Kidney (tissue), 14 donors: ENCODE results near the gene TMED4. TPM values are rescaled to one million over a fixed set of nuclear protein-coding genes. Genes with fewer than 3 reads are reported as not detected.
"Not testable (repeated sequence)": the region's sequence is repeated elsewhere in the genome, so short reads cannot be mapped to it uniquely, and the experiment has no call there.

Experiments used
- DNase-seq, 5 donors: peaks; one replicate each; pipeline ENCODE4 v3.0.0-alpha.2; 2013 to 2020
- FAIRE-seq: peaks from 2 replicates; lab custom pipeline; 2012; peaks lifted over from hg19 to GRCh38; lab: Jason Lieb, UNC
- H3K27ac ChIP-seq, 2 donors: one replicate each; pipeline ENCODE4 v1.7.0; 2013; ENCODE audit warnings: low read depth in 2 of 2, low read length in 2 of 2, inconsistent platforms in 1 of 2
- H3K27me3 ChIP-seq: one replicate; pipeline ENCODE4 v1.7.1; 2013; ENCODE audit warnings: low read length, inconsistent platforms; ENCODE audit not compliant: control insufficient read depth, insufficient read depth
- H3K36me3 ChIP-seq, 3 donors: one replicate each; pipeline versions ENCODE4 v1.7.0 to v1.7.1; 2013; ENCODE audit warnings: low read length in 3 of 3, control low read depth in 1 of 3, inconsistent platforms in 1 of 3; ENCODE audit not compliant: insufficient read depth in 3 of 3, control insufficient read depth in 2 of 3
- H3K4me1 ChIP-seq, 3 donors: one replicate each; pipeline versions ENCODE4 v1.7.0 to v1.7.1; 2013; ENCODE audit warnings: low read length in 3 of 3, inconsistent platforms in 1 of 3, low read depth in 1 of 3; ENCODE audit not compliant: control insufficient read depth in 2 of 3, insufficient read depth in 2 of 3
- H3K4me3 ChIP-seq, 3 donors: one replicate each; pipeline versions ENCODE4 v1.7.0 to v1.8.1; 2013; ENCODE audit warnings: low read length in 3 of 3, control low read depth in 1 of 3, inconsistent platforms in 1 of 3
- H3K9ac ChIP-seq, 3 donors: one replicate each; pipeline versions ENCODE4 v1.7.0 to v1.7.1; 2013; ENCODE audit warnings: low read length in 3 of 3, control low read depth in 1 of 3, inconsistent platforms in 1 of 3
- H3K9me3 ChIP-seq, 3 donors: one replicate each; pipeline versions ENCODE4 v1.7.0 to v1.7.1; 2013; ENCODE audit warnings: low read length in 3 of 3, control low read depth in 1 of 3, inconsistent platforms in 1 of 3; ENCODE audit not compliant: control insufficient read depth in 2 of 3, insufficient read depth in 1 of 3
- CTCF ChIP-seq: IDR thresholded peaks from 3 replicates; pipeline ENCODE4 v1.5.1; 2012; ENCODE audit warnings: mild to moderate bottlenecking, moderate library complexity, borderline replicate concordance; ENCODE audit not compliant: insufficient read depth; ENCODE audit errors: extremely low read depth
- intact Hi-C: fragments of 100-400 bp; cut with DNase I; formaldehyde crosslinking; loops from one replicate; pipeline ENCODE4 v1.11.1; 2022
- polyA plus RNA-seq: library from polyadenylated mRNA; stranded (reverse); fragments of 350-450 nt; fragmentation: Illumina TruSeq; extraction: RNeasy Lipid Tissue Mini Kit (QIAGEN cat#74804); gene quantifications from one replicate; pipeline ENCODE4 v1.2.3, GENCODE V29; 2014; ENCODE audit warnings: low read depth, low replicate concordance; ENCODE audit not compliant: insufficient read depth
- total RNA-seq: library from RNA; stranded (reverse); fragmentation: NEBNext Ultra II Directional; extraction: Animal tissue kit (Norgen Biotek cat#: 25700); gene quantifications from one replicate; pipeline ENCODE4 v1.2.1, GENCODE V29; 2021
- donor health status: control.
- donor health status: control.
- donor health status: control.
- donor health status: control.
- donor health status: control.
- donor health status: DM: yes; HTN: yes; CAD: no.
- donor health status: Normal renal cell carcinoma (clear cell type).

TMED4 gene
- total and polyA plus RNA-seq, 2 donors from 2014 or later: 105 to 138 TPM

- no peaks in the 10 kb centered on the region for H3K4me1 ChIP-seq
- H3K9ac ChIP-seq: no peak overlapping the region
- FAIRE-seq (no peak), DNase-seq (no peak)
- no peak overlapping the region for H3K27ac ChIP-seq
- H3K27me3 ChIP-seq: no peaks in the 10 kb centered on the region
- no peaks in the 10 kb centered on the region for H3K9me3 ChIP-seq
- H3K36me3 ChIP-seq: no peaks in the 10 kb centered on the region
- intact Hi-C loops: no loop called here
- TF ChIP-seq CTCF: no peak
- H3K4me3 ChIP-seq: no peak overlapping the region
These were observed 26.7 kb downstream of the TMED4 start for GRCh38 chr7:44555350-44555749.

GRCh38 chr7:44552473-44553005 lies 29.5 kb downstream of the TMED4 start:
- DNase-seq, H3K4me3 ChIP-seq, intact Hi-C loops, H3K9me3 ChIP-seq, FAIRE-seq, H3K27ac ChIP-seq, H3K36me3 ChIP-seq, H3K27me3 ChIP-seq, H3K4me1 ChIP-seq, H3K9ac ChIP-seq: not testable (repeated sequence)

- no peak for TF ChIP-seq CTCF
- FAIRE-seq: no peak
- H3K4me3 ChIP-seq: no peak overlapping the region
These were observed 32.6 kb downstream of the TMED4 start for GRCh38 chr7:44549457-44549856.

GRCh38 chr7:44548893-44549292 lies 33.1 kb downstream of the TMED4 start:
- no peak for FAIRE-seq
- no peaks in the 10 kb centered on the region for H3K27me3 ChIP-seq
- H3K27ac ChIP-seq: no peak overlapping the region
- no peaks in the 10 kb centered on the region for H3K36me3 ChIP-seq
- H3K4me3 ChIP-seq: no peak overlapping the region
- H3K4me1 ChIP-seq: no peaks in the 10 kb centered on the region
- TF ChIP-seq CTCF: no peak
- no peaks in the 10 kb centered on the region for H3K9me3 ChIP-seq
- intact Hi-C loops: no loop called here
- DNase-seq: no peak
- H3K9ac ChIP-seq: no peak overlapping the region

More at GRCh38 chr7:44549457-44549856, 32.6 kb downstream of the TMED4 start:
- Histone ChIP-seq H3K36me3 (no peaks in the 10 kb centered on the region), H3K4me1 (no peaks in the 10 kb centered on the region), H3K27ac (no peak overlapping the region), H3K9me3 (no peaks in the 10 kb centered on the region), H3K9ac (no peak overlapping the region), H3K27me3 (no peaks in the 10 kb centered on the region)
- no peak for DNase-seq
- intact Hi-C loops: no loop called here
